Activated CD8-positive, alpha-beta T cell treated with anti-CD3 and anti-CD28 coated beads for 36 hours (primary cell): ENCODE results near the gene HMX1. TPM values are rescaled to one million over a fixed set of nuclear protein-coding genes. Genes with fewer than 3 reads are reported as not detected.

Source experiments
- ATAC-seq: fragments of 200-7000 bp; cut with Tn5 transposase; one replicate; pipeline ENCODE4 v1.10.0; 2021; ENCODE audit warnings: mild to moderate bottlenecking, moderate library complexity
- CTCF ChIA-PET: fragments of 350-600 bp; sonication (Branson Sonifier 250); formaldehyde crosslinking; loops from one replicate; lab custom pipeline; 2021; ENCODE audit warnings: antibody characterized with exemption; lab: Charles Lee
- POLR2A ChIA-PET: fragments of 350-600 bp; sonication (Branson Sonifier 250); formaldehyde crosslinking; loops from one replicate; lab custom pipeline; 2021; ENCODE audit warnings: antibody characterized with exemption; lab: Charles Lee
- DNase-seq: peaks from one replicate; pipeline ENCODE4 v3.0.0-alpha.2; 2020
- H3K27ac Mint-ChIP-seq: one replicate; pipeline ENCODE4 v1.8.0; 2021; ENCODE audit warnings: mild to moderate bottlenecking, mixed read lengths
- H3K27me3 Mint-ChIP-seq: one replicate; pipeline ENCODE4 v1.8.0; 2021; ENCODE audit warnings: mixed read lengths
- H3K36me3 Mint-ChIP-seq: one replicate; pipeline ENCODE4 v1.8.0; 2021; ENCODE audit warnings: low read depth, mixed read lengths
- H3K4me1 Mint-ChIP-seq: one replicate; pipeline ENCODE4 v1.8.0; 2021; ENCODE audit warnings: low read depth, mixed read lengths
- H3K4me3 Mint-ChIP-seq: one replicate; pipeline ENCODE4 v1.8.0; 2021; ENCODE audit warnings: mild to moderate bottlenecking, moderate library complexity, mixed read lengths
- H3K9me3 Mint-ChIP-seq: one replicate; pipeline ENCODE4 v1.8.0; 2021; ENCODE audit warnings: mixed read lengths
- CTCF ChIP-seq: fragments of 200-600 bp; IDR thresholded peaks from one replicate; pipeline ENCODE4 v1.8.0; 2022; ENCODE audit warnings: antibody characterized with exemption, mild to moderate bottlenecking
- intact Hi-C: fragments of 100-400 bp; cut with micrococcal nuclease; formaldehyde crosslinking; loops from one replicate; pipeline ENCODE4 v1.10.0; 2022
- total RNA-seq, 2 experiments: library from RNA; stranded (reverse); gene quantifications; one replicate each; pipeline ENCODE4 v1.2.3, GENCODE V29; 2021

The HMX1 gene
- total RNA-seq, 2 experiments from 2014 or later, result not detected

- peaks cover 4% of the 10 kb centered on the region for H3K27me3 Mint-ChIP-seq
- ChIA-PET POLR2A (no interaction called here), CTCF (interaction anchor here (1.4 kb wide), 1 partner anchor 156 kb away, joined by 3 read pairs; no protein-coding TSS in a partner anchor)
- ATAC-seq, result no peak
- no peaks in the 10 kb centered on the region for H3K36me3 Mint-ChIP-seq
- H3K4me1 Mint-ChIP-seq, result no peaks in the 10 kb centered on the region
- intact Hi-C loops, result no loop called here
- DNase-seq, result no peak
- peaks cover 2% of the 10 kb centered on the region for H3K9me3 Mint-ChIP-seq
- no peak for TF ChIP-seq CTCF
- no peak overlapping the region for H3K4me3 Mint-ChIP-seq
- no peak overlapping the region for H3K27ac Mint-ChIP-seq
Measured at GRCh38 chr4:8844976-8845690, 26.5 kb downstream of the HMX1 start.

GRCh38 chr4:8843597-8843996, 28.0 kb downstream of the HMX1 start:
- no peaks in the 10 kb centered on the region for H3K27me3 Mint-ChIP-seq
- peaks cover 2% of the 10 kb centered on the region for H3K9me3 Mint-ChIP-seq
- ChIA-PET POLR2A (no interaction called here), CTCF (no interaction called here)
- intact Hi-C loops, result no loop called here
- no peak for ATAC-seq
- H3K4me1 Mint-ChIP-seq, result no peaks in the 10 kb centered on the region
- DNase-seq, result no peak
- H3K27ac Mint-ChIP-seq, result no peak overlapping the region
- no peak overlapping the region for H3K4me3 Mint-ChIP-seq
- no peaks in the 10 kb centered on the region for H3K36me3 Mint-ChIP-seq
- TF ChIP-seq CTCF, result no peak

- H3K4me1 Mint-ChIP-seq, result no peaks in the 10 kb centered on the region
- no peaks in the 10 kb centered on the region for H3K36me3 Mint-ChIP-seq
- intact Hi-C loops, result no loop called here
- ChIA-PET POLR2A (no interaction called here), CTCF (no interaction called here)
- no peak for TF ChIP-seq CTCF
- H3K4me3 Mint-ChIP-seq, result no peak overlapping the region
- no peak overlapping the region for H3K27ac Mint-ChIP-seq
- DNase-seq (no peak), ATAC-seq (no peak)
- H3K27me3 Mint-ChIP-seq, result no peaks in the 10 kb centered on the region
- H3K9me3 Mint-ChIP-seq, result peaks cover 2% of the 10 kb centered on the region
Measured at GRCh38 chr4:8842614-8843013, 29.0 kb downstream of the HMX1 start.

GRCh38 chr4:8841678-8842268, 29.9 kb downstream of the HMX1 start:
- ATAC-seq (no peak), DNase-seq (no peak)
- H3K27me3 Mint-ChIP-seq, result no peaks in the 10 kb centered on the region
- H3K9me3 Mint-ChIP-seq, result peaks cover 2% of the 10 kb centered on the region
- H3K4me3 Mint-ChIP-seq, result no peak overlapping the region
- no peak overlapping the region for H3K27ac Mint-ChIP-seq
- no peak for TF ChIP-seq CTCF
- POLR2A ChIA-PET, result no interaction called here
- no peaks in the 10 kb centered on the region for H3K4me1 Mint-ChIP-seq
- intact Hi-C loops, result no loop called here
- no peaks in the 10 kb centered on the region for H3K36me3 Mint-ChIP-seq
- CTCF ChIA-PET, result no interaction called here

- ChIA-PET POLR2A (no interaction called here), CTCF (no interaction called here)
- TF ChIP-seq CTCF, result no peak
- Mint-ChIP-seq H3K4me1 (no peaks in the 10 kb centered on the region), H3K4me3 (no peak overlapping the region), H3K9me3 (peaks cover 2% of the 10 kb centered on the region), H3K27me3 (no peaks in the 10 kb centered on the region), H3K36me3 (no peaks in the 10 kb centered on the region), H3K27ac (no peak overlapping the region)
- no peak for ATAC-seq
- DNase-seq, result no peak
- intact Hi-C loops, result no loop called here
Measured at GRCh38 chr4:8840816-8841455, 30.7 kb downstream of the HMX1 start.
